HG03108 (cell line): ENCODE measurements around the gene NGEF.
"Not testable (repeated sequence)": the region's sequence is repeated elsewhere in the genome, so short reads cannot be mapped to it uniquely, and the experiment has no call there.

Experiments
- ATAC-seq: cut with Tn5 transposase; IDR thresholded peaks from one replicate; pipeline ENCODE4 v1.9.1; 2021; ENCODE audit warnings: moderate library complexity; ENCODE audit not compliant: unreplicated experiment

Gene NGEF, protein sequence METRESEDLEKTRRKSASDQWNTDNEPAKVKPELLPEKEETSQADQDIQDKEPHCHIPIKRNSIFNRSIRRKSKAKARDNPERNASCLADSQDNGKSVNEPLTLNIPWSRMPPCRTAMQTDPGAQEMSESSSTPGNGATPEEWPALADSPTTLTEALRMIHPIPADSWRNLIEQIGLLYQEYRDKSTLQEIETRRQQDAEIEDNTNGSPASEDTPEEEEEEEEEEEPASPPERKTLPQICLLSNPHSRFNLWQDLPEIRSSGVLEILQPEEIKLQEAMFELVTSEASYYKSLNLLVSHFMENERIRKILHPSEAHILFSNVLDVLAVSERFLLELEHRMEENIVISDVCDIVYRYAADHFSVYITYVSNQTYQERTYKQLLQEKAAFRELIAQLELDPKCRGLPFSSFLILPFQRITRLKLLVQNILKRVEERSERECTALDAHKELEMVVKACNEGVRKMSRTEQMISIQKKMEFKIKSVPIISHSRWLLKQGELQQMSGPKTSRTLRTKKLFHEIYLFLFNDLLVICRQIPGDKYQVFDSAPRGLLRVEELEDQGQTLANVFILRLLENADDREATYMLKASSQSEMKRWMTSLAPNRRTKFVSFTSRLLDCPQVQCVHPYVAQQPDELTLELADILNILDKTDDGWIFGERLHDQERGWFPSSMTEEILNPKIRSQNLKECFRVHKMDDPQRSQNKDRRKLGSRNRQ

GRCh38 chr2:233013027-233013461, at the start of gene NGEF:
TSS of gene NGEF (minus strand) at chr2:233013256. CDS start at chr2:232974890, 38,366 bp downstream.
- no peak for ATAC-seq

DNA sequence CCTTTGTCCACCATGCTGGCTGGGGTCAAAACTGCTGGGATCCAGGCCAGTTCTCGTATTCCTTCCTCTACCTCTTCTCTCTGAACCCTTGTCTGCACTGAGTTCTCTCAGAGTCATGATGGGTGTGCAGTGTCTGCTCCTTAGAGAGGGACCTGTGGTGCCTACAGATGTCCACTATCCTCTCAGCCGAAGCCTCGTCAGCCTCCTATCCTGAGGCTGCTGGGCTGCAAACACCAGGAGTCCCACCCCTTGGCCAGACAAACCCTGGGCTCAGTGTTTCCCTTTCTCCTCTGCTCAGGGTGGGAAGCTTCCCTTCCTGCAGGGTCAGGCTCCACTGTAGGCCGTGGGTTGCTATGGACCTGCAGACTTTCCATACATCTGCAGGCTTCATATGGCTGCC, 49.4 kb upstream of the NGEF start:
- ATAC-seq, result no peak

- peak; percentile 20 for ATAC-seq
Observed at GRCh38 chr2:233061591-233062450, 48.8 kb upstream of the NGEF start.

- ATAC-seq, result peak; percentile 9
Observed at GRCh38 chr2:233060980-233061590, 48.0 kb upstream of the NGEF start.

- ATAC-seq, result no peak
Observed at GRCh38 chr2:233060501-233060979, 47.5 kb upstream of the NGEF start.

DNA sequence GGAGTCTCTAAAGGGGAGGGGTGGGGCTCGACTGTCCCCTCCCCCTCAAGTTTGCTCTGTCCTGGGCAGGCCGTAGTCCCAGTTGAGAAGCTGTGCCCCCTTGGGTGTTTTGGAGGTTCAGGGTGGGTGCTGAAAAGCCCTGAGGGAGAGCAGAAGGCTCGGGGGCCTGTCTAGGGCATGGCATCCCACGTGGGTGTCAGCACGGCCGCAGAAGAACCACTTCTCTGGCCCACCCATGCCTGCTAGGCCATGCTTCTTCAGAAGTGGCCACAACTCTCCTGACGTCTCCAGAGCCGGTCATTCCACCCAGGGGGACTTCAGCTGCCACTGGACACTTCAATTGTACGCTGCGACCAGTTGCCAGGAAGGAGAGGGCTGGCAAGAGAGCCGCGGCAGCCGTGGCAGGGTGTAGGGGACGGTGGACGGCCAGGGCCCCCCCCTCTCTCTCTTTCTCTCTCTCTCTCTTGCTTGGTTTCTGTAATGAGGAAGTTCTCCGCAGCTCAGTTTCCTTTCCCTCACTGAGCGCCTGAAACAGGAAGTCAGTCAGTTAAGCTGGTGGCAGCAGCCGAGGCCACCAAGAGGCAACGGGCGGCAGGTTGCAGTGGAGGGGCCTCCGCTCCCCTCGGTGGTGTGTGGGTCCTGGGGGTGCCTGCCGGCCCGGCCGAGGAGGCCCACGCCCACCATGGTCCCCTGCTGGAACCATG, 46.9 kb upstream of the NGEF start, which contains the start of gene INPP5D:
TSS of gene INPP5D (plus strand) at position 546 of the 704 bp plus-strand sequence. CDS start at position 683, 137 bp downstream.
- ATAC-seq, result peak; percentile 34

DNA sequence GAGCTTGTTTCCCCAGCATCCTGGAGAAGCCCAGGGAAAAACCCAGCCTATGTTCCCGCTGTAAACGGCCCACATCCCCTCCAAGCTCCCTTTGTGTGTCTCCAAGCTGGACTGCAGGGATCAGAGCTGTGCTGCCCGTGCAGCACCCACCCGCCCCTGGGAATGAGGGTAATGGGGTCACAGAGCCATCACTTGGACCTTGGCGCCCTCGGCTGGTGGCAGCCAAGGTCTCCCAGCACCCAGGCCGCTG, 46.4 kb upstream of the NGEF start:
- no peak for ATAC-seq

DNA sequence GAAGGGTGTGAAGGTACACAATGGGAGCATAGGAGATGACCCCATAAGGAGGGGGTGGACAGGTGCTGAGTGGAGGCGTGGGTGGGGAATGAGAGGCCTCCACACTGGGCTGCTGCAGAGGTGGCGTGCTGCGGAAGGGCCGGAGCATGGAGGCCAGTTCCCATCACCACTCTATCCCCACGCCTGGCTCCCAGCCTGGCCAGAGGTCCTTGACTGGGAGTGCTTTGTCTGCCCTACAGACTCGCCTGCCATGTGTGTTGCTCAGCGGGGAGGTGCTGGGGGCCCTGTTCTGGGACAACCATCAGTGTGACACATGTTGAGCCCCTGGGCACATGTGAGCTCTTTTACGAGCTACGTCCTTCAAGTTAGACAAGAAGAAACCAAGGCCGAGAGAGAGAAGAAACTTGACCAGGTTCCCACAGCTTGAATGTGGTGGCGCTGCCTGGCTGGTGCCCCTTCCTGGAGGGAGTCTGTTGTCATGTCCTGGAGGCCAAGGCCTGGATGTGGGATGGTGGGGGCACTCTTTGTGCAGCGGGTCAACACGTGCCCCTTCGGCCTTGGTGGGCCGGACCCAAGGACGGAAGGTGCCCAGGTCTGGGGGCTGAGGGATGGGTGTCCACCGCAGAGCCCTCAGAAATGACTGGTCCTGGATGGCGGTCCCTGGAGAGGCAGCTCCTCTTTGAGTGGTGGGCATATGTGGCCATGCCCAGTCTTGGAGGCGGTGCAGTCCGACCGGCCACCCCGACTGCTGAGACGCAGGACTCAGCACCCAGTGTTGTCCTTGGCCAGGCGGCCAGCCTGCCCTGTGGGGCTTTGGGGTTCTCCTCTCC, 45.9 kb upstream of the NGEF start:
- no peak for ATAC-seq

DNA sequence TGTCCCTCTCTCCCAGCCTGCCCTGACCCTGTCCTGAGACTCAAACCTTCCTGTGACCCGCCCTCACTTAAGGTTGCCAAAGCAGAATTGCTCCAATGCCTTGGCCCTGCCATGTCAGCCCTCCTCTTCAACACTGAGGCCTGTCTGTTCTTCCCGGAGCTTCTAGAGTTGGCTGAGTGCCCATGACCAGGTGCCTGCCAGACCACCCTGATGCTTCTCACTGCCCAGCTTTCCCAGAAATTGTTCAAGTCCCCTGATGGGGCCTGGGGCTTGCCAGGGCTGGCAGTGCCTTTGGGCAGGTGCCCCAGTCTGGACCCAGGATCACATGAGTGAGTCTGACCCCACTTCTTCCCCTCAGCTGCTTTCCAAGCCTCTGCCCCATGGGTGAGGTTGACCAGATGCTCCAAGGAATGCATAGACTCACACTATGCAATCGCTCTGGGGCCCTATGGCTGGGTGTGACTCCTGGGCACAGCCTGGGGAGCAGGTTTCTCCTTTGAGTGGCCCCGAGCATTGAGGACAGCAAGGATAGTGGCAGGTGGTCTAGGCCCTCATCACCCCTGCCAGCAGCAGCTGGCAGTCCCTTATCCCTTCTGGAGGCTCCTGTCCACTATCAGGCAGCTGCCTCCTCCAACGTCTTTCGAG, 44.0 kb upstream of the NGEF start:
- no peak for ATAC-seq

- no peak for ATAC-seq
Observed at GRCh38 chr2:233055362-233055761, 42.3 kb upstream of the NGEF start.

- ATAC-seq, result no peak
Observed at GRCh38 chr2:233053928-233054784, 41.1 kb upstream of the NGEF start.

GRCh38 chr2:233052517-233052916, 39.5 kb upstream of the NGEF start:
- not testable (repeated sequence) for ATAC-seq

- no peak for ATAC-seq
Observed at GRCh38 chr2:233051241-233052149, 38.4 kb upstream of the NGEF start.

GRCh38 chr2:233049194-233049761, 36.2 kb upstream of the NGEF start:
- no peak for ATAC-seq

GRCh38 chr2:233048569-233049193, 35.6 kb upstream of the NGEF start:
- no peak for ATAC-seq

- no peak for ATAC-seq
Observed at GRCh38 chr2:233047667-233048066, 34.6 kb upstream of the NGEF start.
